ENCODE data around the gene MRPL42. TPM values are rescaled to one million over a fixed set of nuclear protein-coding genes. Genes with fewer than 3 reads are reported as not detected.
"Not testable (repeated sequence)": the region's sequence is repeated elsewhere in the genome, so short reads cannot be mapped to it uniquely, and the experiment has no call there.

Gene MRPL42
- total RNA-seq, 2 donors from 2014 or later = 42.2 to 70.0 TPM

DNA sequence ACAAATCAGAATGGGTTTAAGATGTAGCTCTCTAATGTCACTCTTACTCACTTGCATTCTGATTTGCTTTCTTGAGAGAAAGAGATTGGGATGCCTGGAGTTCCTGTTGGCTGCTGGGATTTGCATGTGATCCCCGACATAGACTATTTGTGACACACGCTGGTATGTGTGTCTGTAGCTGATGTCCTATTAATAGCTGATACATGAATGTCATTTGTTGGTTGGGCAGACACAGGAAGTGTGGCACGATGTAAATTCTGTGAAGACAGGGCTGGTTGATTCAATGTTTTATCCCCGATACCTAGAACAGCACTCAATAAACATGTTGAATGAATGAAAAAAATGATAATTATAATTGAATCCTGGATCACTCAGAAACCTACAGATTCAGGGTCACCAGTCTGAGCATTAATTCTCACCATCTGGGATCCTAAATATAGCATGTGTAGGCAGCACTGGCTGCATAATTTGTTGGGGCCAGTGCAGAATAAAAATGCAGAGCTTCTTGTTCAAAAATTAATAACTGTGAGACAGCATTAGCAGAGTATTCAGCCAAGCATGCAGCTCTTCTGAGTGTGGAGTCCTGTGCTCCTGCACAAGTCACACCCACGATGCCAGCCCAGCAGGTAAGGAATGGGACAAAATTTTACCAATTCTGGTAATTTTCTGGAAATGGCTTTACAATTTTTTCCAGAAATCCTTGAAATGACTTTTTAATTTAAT lies 69.6 kb downstream of the MRPL42 start:
- Mint-ChIP-seq H3K4me3 (no peak overlapping the region), H3K27ac (no peak overlapping the region), H3K36me3 (ENCODE audit: low read depth) (no peaks in the 10 kb centered on the region), H3K9me3 (no peaks in the 10 kb centered on the region), H3K27me3 (no peaks in the 10 kb centered on the region), H3K4me1 (peaks cover 7% of the 10 kb centered on the region)
- ATAC-seq (replicated peaks) = no peak

DNA sequence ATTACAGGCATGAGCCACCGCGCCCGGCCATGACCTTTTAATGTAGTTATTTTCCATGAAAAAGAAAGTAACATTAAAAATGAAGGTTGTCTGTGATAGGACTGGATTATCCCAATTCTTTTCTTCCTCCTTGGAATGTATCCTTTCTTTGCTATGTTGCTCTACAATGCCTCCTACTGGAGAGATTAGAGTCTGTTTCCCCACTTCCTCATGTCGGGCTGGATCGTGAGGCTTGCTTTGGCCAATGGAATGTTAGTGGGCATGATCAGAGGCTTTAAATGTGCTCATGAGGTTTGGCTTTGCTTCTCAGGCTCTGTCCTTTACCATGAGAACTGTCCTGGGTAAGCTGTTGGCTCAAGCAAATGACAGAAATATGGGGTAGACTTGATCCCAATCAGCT lies 70.5 kb downstream of the MRPL42 start:
- no peak overlapping the region for H3K4me3 Mint-ChIP-seq
- no peaks in the 10 kb centered on the region for H3K36me3 Mint-ChIP-seq (ENCODE audit: low read depth)
- H3K27ac Mint-ChIP-seq = no peak overlapping the region
- no peaks in the 10 kb centered on the region for H3K9me3 Mint-ChIP-seq
- ATAC-seq (replicated peaks) = no peak
- no peaks in the 10 kb centered on the region for H3K27me3 Mint-ChIP-seq
- H3K4me1 Mint-ChIP-seq = peaks cover 4% of the 10 kb centered on the region

DNA sequence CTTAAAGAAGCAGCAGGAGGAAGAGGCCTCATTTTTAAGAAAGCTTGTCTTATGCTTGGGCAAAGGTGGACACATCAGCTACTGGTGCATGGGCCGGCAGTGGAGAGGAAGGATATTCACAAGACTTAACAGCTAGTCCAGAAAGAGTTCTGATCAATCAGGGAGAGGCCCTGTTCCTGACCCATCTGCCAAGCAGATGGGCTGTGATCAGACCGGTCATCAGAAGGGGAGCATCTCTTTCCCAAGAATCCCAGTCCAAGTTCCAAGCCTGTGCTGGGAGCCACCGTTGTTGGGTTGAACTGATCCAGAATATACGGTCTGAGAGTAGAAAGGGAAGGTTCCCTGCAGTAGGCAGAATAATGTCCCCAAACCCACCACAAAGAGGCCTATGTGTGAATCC lies 72.5 kb downstream of the MRPL42 start:
- peaks cover 15% of the 10 kb centered on the region for H3K36me3 Mint-ChIP-seq (ENCODE audit: low read depth)
- peaks cover 4% of the 10 kb centered on the region for H3K4me1 Mint-ChIP-seq
- no peak overlapping the region for H3K27ac Mint-ChIP-seq
- no peak overlapping the region for H3K4me3 Mint-ChIP-seq
- no peaks in the 10 kb centered on the region for H3K9me3 Mint-ChIP-seq
- ATAC-seq (replicated peaks) = no peak
- no peaks in the 10 kb centered on the region for H3K27me3 Mint-ChIP-seq

DNA sequence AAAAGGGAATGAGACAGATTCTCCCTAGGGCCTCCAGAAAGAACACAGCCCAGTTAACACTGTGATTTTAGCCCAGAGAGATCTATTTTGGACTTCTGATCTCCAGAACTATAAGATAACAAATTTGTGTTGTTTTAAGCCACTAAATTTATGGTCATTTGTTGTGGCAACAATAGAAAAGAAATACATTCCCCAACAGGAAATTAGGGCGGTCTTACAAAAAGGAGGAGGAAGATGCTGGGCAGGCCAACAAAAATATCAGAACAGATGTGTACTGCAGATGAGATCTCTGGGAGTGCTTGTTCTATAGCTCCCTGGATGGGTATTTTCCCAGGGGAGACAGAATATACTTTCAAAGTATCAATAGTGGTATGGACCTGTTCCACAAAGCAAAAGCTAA lies 73.2 kb downstream of the MRPL42 start:
- Mint-ChIP-seq H3K9me3 (no peaks in the 10 kb centered on the region), H3K27ac (no peak overlapping the region), H3K27me3 (no peaks in the 10 kb centered on the region), H3K36me3 (ENCODE audit: low read depth) (peaks cover 18% of the 10 kb centered on the region), H3K4me1 (peaks cover 4% of the 10 kb centered on the region), H3K4me3 (no peak overlapping the region)
- ATAC-seq (replicated peaks) = no peak

DNA sequence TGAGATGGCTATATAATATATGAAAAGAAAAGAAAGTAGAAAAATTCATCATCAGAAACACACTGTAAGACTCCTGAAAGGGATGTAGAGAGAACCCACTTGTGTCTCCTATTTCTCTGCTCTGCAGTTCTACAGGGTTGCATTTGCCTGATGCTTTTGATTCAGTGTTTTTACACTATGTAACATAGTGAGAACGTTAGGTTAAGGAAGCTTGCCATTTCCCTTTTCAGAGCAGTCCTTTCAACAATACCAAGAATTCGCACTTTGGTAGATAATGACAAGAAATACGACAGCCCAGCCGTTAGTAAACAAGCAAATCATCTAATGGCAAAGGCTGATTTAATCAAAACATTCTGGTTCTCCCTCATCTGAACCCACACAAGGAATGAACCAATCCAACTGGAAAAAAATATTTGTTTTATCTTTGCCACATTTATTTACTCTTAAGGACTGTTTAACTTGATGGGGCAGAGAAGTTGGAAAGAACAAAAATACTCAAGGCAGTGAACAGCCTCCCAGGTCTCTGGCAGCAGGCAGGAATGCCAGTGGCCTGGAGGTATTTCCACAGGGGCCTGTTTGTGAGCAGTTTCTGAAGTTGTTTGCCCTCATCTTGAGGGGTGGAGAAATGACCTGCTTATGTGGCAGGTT lies 74.4 kb downstream of the MRPL42 start:
- Mint-ChIP-seq H3K27ac (peak overlapping the region; percentile 53), H3K27me3 (no peaks in the 10 kb centered on the region), H3K4me1 (peaks cover 4% of the 10 kb centered on the region), H3K4me3 (no peak overlapping the region), H3K9me3 (no peaks in the 10 kb centered on the region), H3K36me3 (ENCODE audit: low read depth) (peaks cover 18% of the 10 kb centered on the region)
- ATAC-seq (replicated peaks) = no peak

DNA sequence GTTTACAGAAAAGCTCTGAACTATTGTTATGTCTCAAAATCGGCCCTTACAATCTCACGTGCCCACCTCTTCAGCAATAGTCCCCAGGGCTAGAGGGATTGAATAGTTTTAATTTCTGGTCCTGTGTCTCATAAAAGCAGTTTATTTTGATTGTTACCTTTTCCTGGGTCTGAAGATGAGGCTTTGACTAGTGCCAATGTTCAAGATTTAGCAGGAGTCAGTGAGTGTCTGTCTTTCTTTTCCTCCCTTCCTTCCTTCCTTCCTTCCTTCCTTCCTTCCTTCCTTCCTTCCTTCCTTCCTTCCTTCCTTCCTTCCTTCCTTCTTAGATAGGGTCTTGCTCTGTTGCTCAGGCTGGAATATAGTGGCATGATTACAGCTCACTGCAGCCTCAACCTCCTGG lies 80.5 kb downstream of the MRPL42 start:
- no peaks in the 10 kb centered on the region for H3K27me3 Mint-ChIP-seq
- H3K4me1 Mint-ChIP-seq = peaks cover 4% of the 10 kb centered on the region
- no peaks in the 10 kb centered on the region for H3K9me3 Mint-ChIP-seq
- no peak overlapping the region for H3K27ac Mint-ChIP-seq
- H3K36me3 Mint-ChIP-seq (ENCODE audit: low read depth) = peaks cover 23% of the 10 kb centered on the region
- H3K4me3 Mint-ChIP-seq = no peak overlapping the region
- ATAC-seq (replicated peaks) = no peak

DNA sequence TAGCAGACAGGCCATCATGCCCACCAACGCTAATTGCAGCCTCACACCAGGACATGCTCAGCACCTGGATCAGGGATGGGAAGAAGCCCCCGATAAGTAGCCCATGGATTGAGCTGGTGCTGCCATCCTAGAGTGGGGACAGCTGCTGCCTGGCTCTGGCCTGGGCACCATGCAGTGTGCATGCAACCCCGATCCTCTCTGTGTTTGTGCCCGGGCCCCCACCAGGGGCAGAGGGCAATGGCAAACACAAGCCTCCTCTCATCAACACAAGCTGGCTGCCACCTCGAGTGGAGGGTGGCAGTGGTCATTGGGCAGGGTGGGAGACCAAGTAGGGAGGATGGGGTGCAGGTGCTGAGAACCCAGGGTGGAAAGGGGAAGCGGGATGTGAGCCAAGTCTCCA lies 81.9 kb downstream of the MRPL42 start:
- Mint-ChIP-seq H3K36me3 (ENCODE audit: low read depth) (peaks cover 13% of the 10 kb centered on the region), H3K4me3 (no peak overlapping the region), H3K27me3 (no peaks in the 10 kb centered on the region), H3K9me3 (peaks cover 3% of the 10 kb centered on the region), H3K4me1 (peaks cover 11% of the 10 kb centered on the region), H3K27ac (no peak overlapping the region)
- no peak for ATAC-seq (replicated peaks)

DNA sequence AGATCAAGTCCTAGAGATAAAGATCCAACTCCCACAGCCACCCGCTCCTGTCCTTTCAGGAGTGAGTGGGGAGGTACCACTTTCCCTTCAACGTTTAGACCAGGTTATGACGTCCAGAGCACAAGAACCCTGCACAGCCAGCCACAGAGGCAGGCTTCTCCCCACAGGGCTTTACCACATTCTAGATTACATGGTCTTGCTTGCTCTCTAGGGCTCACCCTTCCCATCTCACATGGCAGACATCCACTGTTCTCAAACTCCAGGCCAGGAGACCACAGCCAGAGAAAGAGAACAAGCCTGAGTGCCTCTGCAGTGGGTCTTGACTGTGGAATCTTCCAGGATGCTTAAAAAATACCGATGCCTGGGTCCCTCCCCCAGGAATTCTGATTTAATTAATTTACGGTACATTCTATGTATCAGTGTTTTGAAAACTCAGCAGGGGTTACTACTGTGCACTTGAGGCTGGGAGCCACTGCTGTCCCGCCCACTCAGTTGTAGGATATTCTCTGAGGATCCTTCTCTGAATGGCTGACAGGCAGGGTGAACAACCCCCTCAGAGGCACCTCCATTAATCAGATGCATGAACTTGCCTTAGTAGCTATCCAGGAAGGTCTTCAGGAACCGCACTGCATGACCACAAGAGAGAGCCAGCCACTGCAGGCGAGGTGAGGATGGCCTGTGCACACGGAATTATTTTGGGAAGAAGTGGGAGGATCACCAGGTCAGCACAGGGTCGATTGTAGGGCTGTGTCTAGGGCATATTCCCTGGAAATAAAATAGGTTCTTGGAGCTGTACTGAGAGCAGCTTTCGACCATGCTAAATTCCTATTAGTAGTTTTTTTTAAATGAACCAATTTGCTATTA lies 83.7 kb downstream of the MRPL42 start:
- no peaks in the 10 kb centered on the region for H3K27me3 Mint-ChIP-seq
- ATAC-seq (replicated peaks) = no peak

DNA sequence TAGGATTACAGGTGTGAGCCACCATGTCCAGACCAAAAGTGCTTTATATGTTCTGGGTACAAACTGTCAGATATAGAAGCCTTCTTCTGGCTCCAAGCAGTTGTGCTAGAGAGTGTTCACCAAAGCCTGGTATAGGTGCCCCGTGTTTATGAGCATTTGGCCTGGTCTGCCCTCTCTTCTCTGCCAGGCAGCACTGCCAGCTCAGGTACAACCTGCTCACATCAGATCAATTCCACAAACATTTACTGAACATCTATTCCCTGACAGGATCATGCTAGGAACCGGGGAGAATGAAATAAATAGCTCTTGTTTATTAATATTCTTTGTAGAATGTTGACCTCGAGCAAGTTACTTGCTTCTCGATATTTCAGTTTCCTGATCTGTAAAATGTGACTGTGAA lies 85.1 kb downstream of the MRPL42 start:
- ATAC-seq (replicated peaks) = no peak
- H3K4me3 Mint-ChIP-seq = no peak overlapping the region
- peaks cover 14% of the 10 kb centered on the region for H3K36me3 Mint-ChIP-seq (ENCODE audit: low read depth)
- peaks cover 3% of the 10 kb centered on the region for H3K9me3 Mint-ChIP-seq
- no peaks in the 10 kb centered on the region for H3K27me3 Mint-ChIP-seq
- peaks cover 11% of the 10 kb centered on the region for H3K4me1 Mint-ChIP-seq
- H3K27ac Mint-ChIP-seq = no peak overlapping the region

More for the DNA sequence above, 83.7 kb downstream of the MRPL42 start:
- H3K9me3 Mint-ChIP-seq = peaks cover 3% of the 10 kb centered on the region
- H3K36me3 Mint-ChIP-seq (ENCODE audit: low read depth) = peaks cover 5% of the 10 kb centered on the region
- H3K4me1 Mint-ChIP-seq = peaks cover 11% of the 10 kb centered on the region
- H3K4me3 Mint-ChIP-seq = no peak overlapping the region
- H3K27ac Mint-ChIP-seq = no peak overlapping the region

DNA sequence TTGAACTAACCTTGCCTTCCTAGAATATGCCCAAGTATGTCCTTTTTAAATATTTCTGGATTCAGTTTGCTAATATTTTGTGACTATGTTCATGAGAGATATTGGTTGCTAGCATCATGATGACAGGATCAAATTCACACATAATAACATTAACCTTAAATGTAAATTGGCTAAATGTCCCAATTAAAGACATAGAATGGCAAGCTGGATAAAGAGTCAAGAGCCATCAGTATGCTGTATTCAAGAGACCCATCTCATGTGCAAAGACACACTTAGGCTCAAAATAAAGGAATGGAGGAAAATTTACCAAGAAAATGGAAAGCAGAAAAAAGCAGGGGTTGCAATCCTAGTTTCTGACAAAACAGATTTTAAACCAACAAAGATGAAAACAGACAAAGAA lies 90.6 kb downstream of the MRPL42 start:
- Mint-ChIP-seq H3K4me1 (peaks cover 14% of the 10 kb centered on the region), H3K9me3 (peaks cover 18% of the 10 kb centered on the region), H3K36me3 (ENCODE audit: low read depth) (peaks cover 51% of the 10 kb centered on the region)
- ATAC-seq (replicated peaks); H3K27ac Mint-ChIP-seq; H3K27me3 Mint-ChIP-seq; H3K4me3 Mint-ChIP-seq: not testable (repeated sequence)

DNA sequence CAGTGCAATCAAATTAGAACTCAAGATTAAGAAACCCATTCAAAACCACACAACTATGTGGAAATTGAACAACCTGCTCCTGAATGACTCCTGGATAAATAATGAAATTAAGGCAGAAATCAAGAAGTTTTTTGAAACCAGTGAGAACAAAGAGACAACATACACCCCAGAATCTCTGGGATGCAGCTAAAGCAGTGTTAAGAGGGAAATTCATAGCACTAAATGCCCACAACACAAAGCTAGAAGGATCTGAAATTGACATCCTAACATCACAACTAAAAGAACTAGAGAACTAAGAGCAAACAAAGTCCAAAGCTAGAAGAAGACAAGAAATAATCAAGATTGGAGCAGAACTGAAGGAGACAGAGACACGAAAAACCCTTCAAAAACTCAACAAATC lies 91.4 kb downstream of the MRPL42 start:
- Mint-ChIP-seq H3K9me3 (peaks cover 14% of the 10 kb centered on the region), H3K36me3 (ENCODE audit: low read depth) (peaks cover 52% of the 10 kb centered on the region)
- H3K27me3 Mint-ChIP-seq; H3K4me1 Mint-ChIP-seq; H3K4me3 Mint-ChIP-seq; H3K27ac Mint-ChIP-seq; ATAC-seq (replicated peaks): not testable (repeated sequence)

DNA sequence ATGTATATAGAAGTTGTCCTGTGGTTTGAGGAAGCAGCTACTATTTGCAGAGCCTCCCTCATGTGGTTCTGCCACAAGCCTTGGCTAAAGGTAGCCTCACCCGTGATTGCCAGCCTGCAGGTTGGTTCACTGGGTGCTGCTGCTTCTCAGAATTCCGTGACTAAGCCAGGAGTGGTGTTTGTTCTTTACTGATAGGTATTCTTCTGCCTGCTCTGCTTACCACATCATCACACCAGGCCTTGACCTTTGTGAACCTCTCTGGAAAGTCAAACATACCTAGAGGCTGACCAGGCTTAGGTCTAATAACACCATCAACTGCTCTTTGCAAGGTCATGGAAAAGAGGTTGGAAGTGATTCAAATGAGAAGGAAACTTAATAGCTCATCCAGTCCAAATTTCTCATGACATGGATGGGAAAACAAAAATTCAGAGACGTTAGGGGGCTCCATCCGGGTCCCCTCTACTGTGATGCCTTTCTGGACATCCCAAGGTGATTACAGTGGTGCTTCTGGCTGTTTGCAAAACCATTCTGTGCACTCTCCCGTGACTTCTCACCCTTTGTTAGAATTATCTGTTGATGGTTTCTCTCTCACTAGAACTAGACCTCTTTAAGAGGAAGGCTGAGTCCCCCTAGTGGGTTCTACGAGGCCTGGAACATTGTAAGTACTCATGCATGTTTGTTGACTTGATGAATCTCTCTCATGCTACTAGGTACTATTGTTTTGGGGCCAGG lies 96.7 kb downstream of the MRPL42 start:
- Mint-ChIP-seq H3K4me3 (no peak overlapping the region), H3K27ac (no peak overlapping the region), H3K27me3 (no peaks in the 10 kb centered on the region), H3K4me1 (peaks cover 12% of the 10 kb centered on the region), H3K9me3 (peaks cover under 1% of the 10 kb centered on the region), H3K36me3 (ENCODE audit: low read depth) (peaks cover 36% of the 10 kb centered on the region)
- no peak for ATAC-seq (replicated peaks)

DNA sequence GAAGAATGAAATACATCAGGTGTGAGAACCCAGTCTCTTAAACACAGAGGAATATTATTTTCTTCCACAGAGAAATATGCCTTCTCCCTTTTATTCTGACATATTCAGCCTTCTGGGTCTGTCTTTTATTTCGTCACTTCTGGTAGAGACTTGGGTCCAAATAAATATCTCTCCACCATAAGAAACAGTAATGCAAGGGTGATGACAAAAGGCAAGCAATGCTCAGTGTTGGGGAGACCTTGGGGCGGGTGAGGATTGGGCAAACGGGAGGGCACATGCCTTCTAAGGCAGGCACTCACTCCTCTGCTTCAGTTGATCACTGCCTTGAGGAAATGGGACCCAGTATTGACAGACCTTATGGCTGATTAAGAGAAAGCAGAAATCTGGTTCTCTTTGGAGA lies 98.4 kb downstream of the MRPL42 start:
- Mint-ChIP-seq H3K36me3 (ENCODE audit: low read depth) (peaks cover 25% of the 10 kb centered on the region), H3K9me3 (no peaks in the 10 kb centered on the region), H3K27ac (no peak overlapping the region), H3K4me3 (no peak overlapping the region), H3K27me3 (no peaks in the 10 kb centered on the region), H3K4me1 (peaks cover 6% of the 10 kb centered on the region)
- no peak for ATAC-seq (replicated peaks)
